Measurements from ENCODE around the gene DPEP2.

- TF ChIP-seq CTCF (conservative IDR thresholded peaks at IDR 0.05 in 1 of 2, IDR thresholded peaks at IDR 0.05 in 1 of 2; ENCODE audit: extremely low read depth in 1 of 2, insufficient read depth in 1 of 2, low read depth in 1 of 2, low read length in 2 of 2) = no peak
- TF ChIP-seq EZH2 (IDR thresholded peaks at IDR 0.05; ENCODE audit: borderline replicate concordance, low read length) = no peak
Measured at GRCh38 chr16:68003031-68003430, 3.7 kb upstream of the DPEP2 start.

All from mammary epithelial cell (primary cell).